ENCODE data around the gene POLR2L.

The POLR2L gene

GRCh38 chr11:854601-855329 lies 12.4 kb upstream of the POLR2L start:
- DNase-seq (ENCODE audit: low spot score): no peak

GRCh38 chr11:853682-854448 lies 11.5 kb upstream of the POLR2L start:
- DNase-seq (ENCODE audit: low spot score): no peak

GRCh38 chr11:852762-853161 lies 10.4 kb upstream of the POLR2L start:
- no peak for DNase-seq (ENCODE audit: low spot score)

GRCh38 chr11:850775-851763 lies 8.7 kb upstream of the POLR2L start:
- DNase-seq (ENCODE audit: low spot score): peak; percentile 59

- no peak for DNase-seq (ENCODE audit: low spot score)
These were observed 7.8 kb upstream of the POLR2L start for GRCh38 chr11:849951-850774.

- DNase-seq (ENCODE audit: low spot score): no peak
These were observed 6.9 kb upstream of the POLR2L start for GRCh38 chr11:849104-849824.

GRCh38 chr11:848380-848931 lies 6.1 kb upstream of the POLR2L start:
- DNase-seq (ENCODE audit: low spot score): peak; percentile 67

GRCh38 chr11:847876-848275 lies 5.5 kb upstream of the POLR2L start:
- DNase-seq (ENCODE audit: low spot score): no peak

GRCh38 chr11:846496-847098 lies 4.3 kb upstream of the POLR2L start:
- DNase-seq (ENCODE audit: low spot score): no peak

- DNase-seq (ENCODE audit: low spot score): no peak
These were observed 3.7 kb upstream of the POLR2L start for GRCh38 chr11:845872-846495.

- peak; percentile 57 for DNase-seq (ENCODE audit: low spot score)
These were observed 2.6 kb upstream of the POLR2L start for GRCh38 chr11:844693-845644.

GRCh38 chr11:843818-844692 lies 1.7 kb upstream of the POLR2L start:
- DNase-seq (ENCODE audit: low spot score): peak; percentile 41

GRCh38 chr11:843086-843734 lies 881 bp upstream of the POLR2L start:
- DNase-seq (ENCODE audit: low spot score): no peak

- DNase-seq (ENCODE audit: low spot score): no peak
These were observed 354 bp downstream of the POLR2L start for GRCh38 chr11:841981-842369.

GRCh38 chr11:839875-840617 lies 2.3 kb downstream of the POLR2L start:
- peak; percentile 40 for DNase-seq (ENCODE audit: low spot score)

- DNase-seq (ENCODE audit: low spot score): no peak
These were observed 3.1 kb downstream of the POLR2L start for GRCh38 chr11:839280-839623.
